ENCODE results near the gene ZEB2. TPM values are rescaled to one million over a fixed set of nuclear protein-coding genes. Genes with fewer than 3 reads are reported as not detected.

Gene ZEB2
- total and polyA plus RNA-seq, 2 donors (not counting 3 experiments of a cell fraction or from before 2014, with no cell fraction given), result 17.9 to 49.6 TPM

- no peaks in the 10 kb centered on the region for H3K9me3 ChIP-seq (replicated peaks; ENCODE audit: control insufficient read depth, insufficient read depth, low read length)
- peaks cover 4 to 8% of the 10 kb centered on the region in 2 experiments for H3K36me3 ChIP-seq (ENCODE audit: control insufficient read depth in 2 of 2, extremely low read depth in 1 of 2, insufficient read depth in 2 of 2, low read length in 2 of 2)
- no TSS peak for BruUV-seq (replicated peaks)
- H3K9me1 ChIP-seq (replicated peaks; ENCODE audit: control insufficient read depth, extremely low read depth, insufficient read depth, low read length), result no peaks in the 10 kb centered on the region
- FAIRE-seq (no peak), DNase-seq (ENCODE audit: low read depth, low spot score) (no peak)
- dilution Hi-C loops (cut with MboI; ENCODE audit: extremely low pct_ligation_motif_present, low sequenced_read_pairs), result no loop called here
- no peak for TF ChIP-seq POLR2A (IDR thresholded peaks at IDR 0.05; ENCODE audit: low read depth, low read length)
- TF ChIP-seq FOS (IDR thresholded peaks at IDR 0.05; ENCODE audit: borderline replicate concordance, insufficient read depth, low read length), result no peak
- no peak for TF ChIP-seq MAX (IDR thresholded peaks at IDR 0.05; ENCODE audit: insufficient read depth, insufficient read length)
- TF ChIP-seq GATA2 (IDR thresholded peaks at IDR 0.05; ENCODE audit: insufficient read depth, insufficient read length, low read depth, low read length), result no peak
- no peak for TF ChIP-seq JUN (IDR thresholded peaks at IDR 0.05; ENCODE audit: borderline replicate concordance, insufficient read depth, insufficient read length, low read depth)
- no peak for TF ChIP-seq EZH2 (IDR thresholded peaks at IDR 0.05; ENCODE audit: borderline replicate concordance, low read depth, low read length, severe bottlenecking)
- H3K4me3 ChIP-seq (replicated peaks in 1 of 3; ENCODE audit: insufficient read depth in 1 of 3, low read depth in 1 of 3, low read length in 3 of 3), result no peak overlapping the region
- no peaks in the 10 kb centered on the region for H4K20me1 ChIP-seq (replicated peaks; ENCODE audit: control insufficient read depth, extremely low read depth, insufficient read depth, low read length)
- no peaks in the 10 kb centered on the region for H3K27me3 ChIP-seq (ENCODE audit: control insufficient read depth in 2 of 2, insufficient read depth in 2 of 2, low read length in 2 of 2)
- no peaks in the 10 kb centered on the region for H3K79me2 ChIP-seq (ENCODE audit: control insufficient read depth, insufficient read depth, low read length)
- H3K4me1 ChIP-seq (ENCODE audit: control insufficient read depth, extremely low read depth, insufficient read depth, low read length), result no peaks in the 10 kb centered on the region
- POLR2A ChIA-PET, result no interaction called here
- H2AFZ ChIP-seq (ENCODE audit: low read depth, low read length), result no peak overlapping the region
- intact Hi-C loops (cut with micrococcal nuclease), result no loop called here
- no peak overlapping the region for H3K27ac ChIP-seq (ENCODE audit: insufficient read depth, low read depth, low read length)
- no peak overlapping the region for H3K9ac ChIP-seq (replicated peaks; ENCODE audit: extremely low read depth, insufficient read depth, low read length)
- H3K4me2 ChIP-seq (ENCODE audit: insufficient read depth, low read length), result no peak overlapping the region
- CTCF ChIA-PET, result no interaction called here
Measured at GRCh38 chr2:144389151-144389929, 130.6 kb downstream of the ZEB2 start.

GRCh38 chr2:144385381-144385780 is 134.5 kb downstream of the ZEB2 start:
- no TSS peak for BruUV-seq (replicated peaks)
- Histone ChIP-seq H3K4me2 (ENCODE audit: insufficient read depth, low read length) (no peak overlapping the region), H3K4me1 (ENCODE audit: control insufficient read depth, extremely low read depth, insufficient read depth, low read length) (no peaks in the 10 kb centered on the region), H3K9me3 (replicated peaks; ENCODE audit: control insufficient read depth, insufficient read depth, low read length) (no peaks in the 10 kb centered on the region), H4K20me1 (replicated peaks; ENCODE audit: control insufficient read depth, extremely low read depth, insufficient read depth, low read length) (no peaks in the 10 kb centered on the region), H3K9ac (replicated peaks; ENCODE audit: extremely low read depth, insufficient read depth, low read length) (no peak overlapping the region), H3K27me3 (ENCODE audit: control insufficient read depth in 2 of 2, insufficient read depth in 2 of 2, low read length in 2 of 2) (no peaks in the 10 kb centered on the region), H2AFZ (ENCODE audit: low read depth, low read length) (no peak overlapping the region), H3K79me2 (ENCODE audit: control insufficient read depth, insufficient read depth, low read length) (no peaks in the 10 kb centered on the region), H3K36me3 (ENCODE audit: control insufficient read depth in 2 of 2, extremely low read depth in 1 of 2, insufficient read depth in 2 of 2, low read length in 2 of 2) (peaks cover 0 to 5% of the 10 kb centered on the region in 2 experiments), H3K9me1 (replicated peaks; ENCODE audit: control insufficient read depth, extremely low read depth, insufficient read depth, low read length) (no peaks in the 10 kb centered on the region), H3K4me3 (replicated peaks in 1 of 3; ENCODE audit: insufficient read depth in 1 of 3, low read depth in 1 of 3, low read length in 3 of 3) (no peak overlapping the region), H3K27ac (ENCODE audit: insufficient read depth, low read depth, low read length) (no peak overlapping the region)
- intact Hi-C loops (cut with micrococcal nuclease) (no loop called here), dilution Hi-C loops (cut with MboI; ENCODE audit: extremely low pct_ligation_motif_present, low sequenced_read_pairs) (no loop called here)
- ChIA-PET CTCF (no interaction called here), POLR2A (no interaction called here)
- DNase-seq (ENCODE audit: low read depth, low spot score), result no peak
- TF ChIP-seq EZH2 (IDR thresholded peaks at IDR 0.05; ENCODE audit: borderline replicate concordance, low read depth, low read length, severe bottlenecking) (no peak), MAX (IDR thresholded peaks at IDR 0.05; ENCODE audit: insufficient read depth, insufficient read length) (no peak), POLR2A (IDR thresholded peaks at IDR 0.05; ENCODE audit: low read depth, low read length) (no peak), MYC (IDR thresholded peaks at IDR 0.05; ENCODE audit: low read depth, low read length) (no peak), CTCF (IDR thresholded peaks at IDR 0.05; ENCODE audit: extremely low read depth in 1 of 2, insufficient read depth in 1 of 2, low read depth in 1 of 2, low read length in 2 of 2) (no peak), POLR2AphosphoS5 (IDR thresholded peaks at IDR 0.05; ENCODE audit: insufficient read depth, low read depth, low read length) (no peak), GATA2 (IDR thresholded peaks at IDR 0.05; ENCODE audit: insufficient read depth, insufficient read length, low read depth, low read length) (no peak), JUN (IDR thresholded peaks at IDR 0.05; ENCODE audit: borderline replicate concordance, insufficient read depth, insufficient read length, low read depth) (no peak), FOS (IDR thresholded peaks at IDR 0.05; ENCODE audit: borderline replicate concordance, insufficient read depth, low read length) (no peak)
- FAIRE-seq, result no peak

All from endothelial cell of umbilical vein (primary cell).